B cell (primary cell): ENCODE data around the gene BRF1.

Source experiments
- CTCF ChIP-seq: fragments of 200-600 bp; IDR thresholded peaks from one replicate; pipeline ENCODE4 v1.8.0; 2022; ENCODE audit warnings: antibody characterized with exemption, mild to moderate bottlenecking
- EZH2 ChIP-seq: IDR thresholded peaks from 2 replicates; pipeline ENCODE4 v1.6.1; 2012; ENCODE audit warnings: borderline replicate concordance, low read depth, mild to moderate bottlenecking, moderate library complexity, low read length; ENCODE audit not compliant: insufficient read depth, poor library complexity, severe bottlenecking

GRCh38 chr14:105304565-105304964, 3.8 kb upstream of the BRF1 start:
- no peak for TF ChIP-seq CTCF
- no peak for TF ChIP-seq EZH2
